ENCODE measurements around the gene ANLN.
"Not testable (repeated sequence)": the region's sequence is repeated elsewhere in the genome, so short reads cannot be mapped to it uniquely, and the experiment has no call there.

Gene ANLN

GRCh38 chr7:36389371-36390198 lies at the start of gene ANLN:
TSS of gene ANLN (plus strand) at chr7:36389862. CDS start at chr7:36390027, 165 bp downstream.
- DNase-seq, result peak; percentile 46 to 94 (median 85)

GRCh38 chr7:36343548-36343947 lies 46.1 kb upstream of the ANLN start:
- DNase-seq, result no peak

GRCh38 chr7:36344622-36345021 lies 45.0 kb upstream of the ANLN start:
- DNase-seq, result no peak

- no peak for DNase-seq
Observed at GRCh38 chr7:36346260-36346831, 43.3 kb upstream of the ANLN start.

GRCh38 chr7:36348256-36348655 lies 41.4 kb upstream of the ANLN start:
- DNase-seq, result no peak

GRCh38 chr7:36348771-36349170 lies 40.9 kb upstream of the ANLN start:
- DNase-seq, result no peak

- DNase-seq, result no peak
Observed at GRCh38 chr7:36349626-36350025, 40.0 kb upstream of the ANLN start.

GRCh38 chr7:36355490-36355889 lies 34.2 kb upstream of the ANLN start:
- no peak for DNase-seq

- DNase-seq, result peak in 1 of 56 donors; percentile 3
Observed at GRCh38 chr7:36357054-36357453, 32.6 kb upstream of the ANLN start.

GRCh38 chr7:36358589-36358988 lies 31.1 kb upstream of the ANLN start:
- no peak for DNase-seq

GRCh38 chr7:36360244-36360643 lies 29.4 kb upstream of the ANLN start:
- no peak for DNase-seq

GRCh38 chr7:36361227-36361626 lies 28.4 kb upstream of the ANLN start:
- DNase-seq, result no peak

- DNase-seq, result no peak
Observed at GRCh38 chr7:36363515-36363914, 26.1 kb upstream of the ANLN start.

GRCh38 chr7:36366005-36366717 lies 23.5 kb upstream of the ANLN start:
- no peak for DNase-seq

GRCh38 chr7:36366718-36367560 lies 22.7 kb upstream of the ANLN start:
- DNase-seq, result peak in 55 of 56 donors; percentile 14 to 95 (median 83)

- DNase-seq, result peak in 1 of 56 donors; percentile 15
Observed at GRCh38 chr7:36367561-36368077, 22.0 kb upstream of the ANLN start.

- DNase-seq, result no peak
Observed at GRCh38 chr7:36368496-36368895, 21.2 kb upstream of the ANLN start.

- no peak for DNase-seq
Observed at GRCh38 chr7:36369171-36369570, 20.5 kb upstream of the ANLN start.

- peak in 2 of 56 donors; percentile 8 to 30 for DNase-seq
Observed at GRCh38 chr7:36370046-36370445, 19.6 kb upstream of the ANLN start.

GRCh38 chr7:36372156-36372555 lies 17.5 kb upstream of the ANLN start:
- DNase-seq, result no peak

- DNase-seq, result not testable (repeated sequence)
Observed at GRCh38 chr7:36378555-36378954, 11.1 kb upstream of the ANLN start.

All from nucleus accumbens (tissue), 56 donors.